HG02970 (cell line): Measurements from ENCODE around the gene TRIM33.
"Not testable (repeated sequence)": the region's sequence is repeated elsewhere in the genome, so short reads cannot be mapped to it uniquely, and the experiment has no call there.

Source experiments
- ATAC-seq: cut with Tn5 transposase; IDR thresholded peaks from one replicate; pipeline ENCODE4 v1.9.1; 2021; ENCODE audit warnings: mild to moderate bottlenecking, moderate library complexity, moderate number of reproducible peaks; ENCODE audit not compliant: unreplicated experiment, low FRiP score

Gene TRIM33

GRCh38 chr1:114431026-114431425 is 80.0 kb downstream of the TRIM33 start:
- ATAC-seq = no peak

DNA sequence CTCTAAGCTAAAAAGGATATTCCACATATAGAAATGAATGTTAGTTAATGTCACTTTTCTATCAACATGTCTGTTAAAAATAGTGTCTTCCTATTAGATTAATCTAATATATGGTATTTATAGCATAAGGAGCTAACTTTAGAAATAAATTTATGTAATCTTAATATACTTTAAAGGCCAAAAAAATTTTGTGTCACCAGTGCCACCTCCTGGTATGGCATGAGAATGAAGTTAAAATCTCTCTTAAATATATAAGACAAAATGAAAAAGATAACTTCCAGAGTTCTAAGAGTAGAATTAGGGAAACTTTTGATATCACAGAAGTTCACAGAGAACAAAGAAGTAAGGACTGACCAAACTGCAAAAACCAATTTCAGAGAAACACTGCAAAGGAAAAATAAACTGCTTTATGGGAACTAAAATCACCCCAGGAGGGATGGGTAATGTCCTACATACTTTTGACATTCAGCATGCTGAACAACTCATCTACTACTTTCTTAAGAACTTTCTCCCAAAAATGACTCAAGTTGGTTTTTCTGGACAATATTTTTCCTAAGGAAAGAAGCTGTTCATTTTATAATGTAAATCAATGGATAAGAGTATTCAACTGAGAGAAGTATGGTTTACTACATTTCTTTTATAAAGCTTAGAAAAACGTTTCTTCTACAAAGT is 82.8 kb downstream of the TRIM33 start:
- no peak for ATAC-seq

- ATAC-seq = no peak
Measured at GRCh38 chr1:114427612-114428011, 83.4 kb downstream of the TRIM33 start.

- ATAC-seq = no peak
Measured at GRCh38 chr1:114423455-114423854, 87.5 kb downstream of the TRIM33 start.

- ATAC-seq = not testable (repeated sequence)
Measured at GRCh38 chr1:114418948-114419347, 92.1 kb downstream of the TRIM33 start.

DNA sequence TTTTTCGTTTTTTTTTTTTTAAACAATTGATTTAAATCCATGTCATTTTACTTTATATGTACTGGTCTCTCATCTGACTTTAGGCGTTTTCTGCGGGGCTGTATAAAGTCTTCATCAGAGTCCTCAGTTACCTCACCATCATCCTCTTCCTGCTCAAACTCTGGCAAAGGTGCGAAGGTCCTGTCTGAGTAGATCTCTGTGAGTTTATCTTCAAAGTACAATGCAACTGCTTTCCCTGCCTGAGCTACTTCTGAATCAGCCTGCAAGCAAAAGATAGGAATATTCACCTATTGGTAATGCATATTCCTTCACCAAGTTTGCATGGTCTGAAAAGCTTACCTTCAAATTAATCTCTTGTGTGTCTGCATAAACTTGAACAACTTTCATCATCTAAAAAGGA is 113.4 kb downstream of the TRIM33 start:
- ATAC-seq = no peak

GRCh38 chr1:114395863-114396262 is 115.1 kb downstream of the TRIM33 start:
- no peak for ATAC-seq

DNA sequence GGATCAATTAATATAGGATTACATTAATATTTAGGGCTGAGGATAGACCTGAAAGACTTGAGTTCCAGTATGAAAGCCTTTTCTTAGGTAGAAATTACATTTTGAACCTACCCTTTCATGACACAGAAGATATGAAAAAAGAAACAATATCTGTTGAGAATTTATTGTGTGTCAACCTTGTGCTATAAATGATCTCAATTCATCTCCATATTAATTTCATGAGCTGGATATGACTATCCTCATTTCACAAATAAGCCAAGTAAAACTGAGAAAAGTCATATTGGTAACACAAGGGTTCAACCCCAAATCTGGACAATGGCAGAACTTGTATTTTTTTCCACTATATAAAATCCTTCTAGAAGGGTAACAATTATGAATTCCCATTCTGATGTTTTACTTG is 120.0 kb downstream of the TRIM33 start:
- ATAC-seq = no peak

DNA sequence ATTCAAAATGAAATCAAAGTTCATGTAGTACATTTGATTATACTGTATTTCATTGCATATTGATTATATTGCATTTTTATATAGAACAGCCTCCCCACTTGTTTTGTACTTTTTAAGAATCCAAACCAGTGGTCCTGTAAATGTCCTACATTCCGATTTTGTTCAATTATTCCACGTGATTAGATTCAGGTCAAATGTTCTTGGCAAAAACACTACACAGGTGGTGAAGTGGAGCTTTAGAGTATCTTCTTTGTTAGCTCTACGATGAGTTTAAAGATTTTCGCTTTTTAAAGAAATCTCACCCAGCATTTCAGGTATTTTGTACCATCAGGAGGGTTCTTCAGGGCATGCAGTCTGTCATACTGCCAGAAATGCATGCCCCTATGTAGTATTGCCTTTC is 120.6 kb downstream of the TRIM33 start:
- ATAC-seq = no peak

- no peak for ATAC-seq
Measured at GRCh38 chr1:114388432-114389003, 122.5 kb downstream of the TRIM33 start.

DNA sequence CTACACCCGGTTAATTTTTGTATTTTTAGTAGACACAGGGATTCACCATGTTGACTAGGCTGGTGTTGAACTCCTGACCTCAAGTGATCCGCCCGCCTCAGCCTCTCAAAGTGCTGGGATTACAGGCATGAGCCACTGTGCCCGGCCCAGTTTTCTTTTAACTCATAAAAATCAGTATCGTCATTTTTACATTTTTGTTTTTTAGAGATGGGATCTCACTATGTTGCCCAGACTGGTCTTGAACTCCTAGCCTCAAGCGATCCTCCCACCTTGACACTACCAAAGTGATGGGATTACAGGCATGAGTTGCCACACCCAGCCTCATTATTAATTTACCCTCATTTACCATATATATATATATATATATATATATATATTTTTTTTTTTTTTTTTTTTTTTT is 123.4 kb downstream of the TRIM33 start:
- ATAC-seq = not testable (repeated sequence)

DNA sequence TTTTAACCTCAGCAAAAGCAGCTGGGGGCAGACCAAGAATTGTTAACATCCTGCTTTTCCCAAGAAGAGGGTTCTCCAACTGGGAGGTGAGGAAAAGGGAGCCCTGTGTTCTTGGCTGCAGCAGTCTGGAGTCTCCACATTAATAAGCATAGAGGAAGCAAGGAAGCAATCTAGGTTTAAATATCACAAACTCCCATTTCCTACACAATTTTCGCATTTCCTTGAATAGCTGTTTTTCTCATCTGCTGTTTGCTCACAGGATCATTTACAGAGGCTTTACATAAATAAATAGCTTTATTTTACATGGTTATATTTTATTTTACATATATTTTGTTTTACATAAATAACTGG is 124.0 kb downstream of the TRIM33 start:
- no peak for ATAC-seq

DNA sequence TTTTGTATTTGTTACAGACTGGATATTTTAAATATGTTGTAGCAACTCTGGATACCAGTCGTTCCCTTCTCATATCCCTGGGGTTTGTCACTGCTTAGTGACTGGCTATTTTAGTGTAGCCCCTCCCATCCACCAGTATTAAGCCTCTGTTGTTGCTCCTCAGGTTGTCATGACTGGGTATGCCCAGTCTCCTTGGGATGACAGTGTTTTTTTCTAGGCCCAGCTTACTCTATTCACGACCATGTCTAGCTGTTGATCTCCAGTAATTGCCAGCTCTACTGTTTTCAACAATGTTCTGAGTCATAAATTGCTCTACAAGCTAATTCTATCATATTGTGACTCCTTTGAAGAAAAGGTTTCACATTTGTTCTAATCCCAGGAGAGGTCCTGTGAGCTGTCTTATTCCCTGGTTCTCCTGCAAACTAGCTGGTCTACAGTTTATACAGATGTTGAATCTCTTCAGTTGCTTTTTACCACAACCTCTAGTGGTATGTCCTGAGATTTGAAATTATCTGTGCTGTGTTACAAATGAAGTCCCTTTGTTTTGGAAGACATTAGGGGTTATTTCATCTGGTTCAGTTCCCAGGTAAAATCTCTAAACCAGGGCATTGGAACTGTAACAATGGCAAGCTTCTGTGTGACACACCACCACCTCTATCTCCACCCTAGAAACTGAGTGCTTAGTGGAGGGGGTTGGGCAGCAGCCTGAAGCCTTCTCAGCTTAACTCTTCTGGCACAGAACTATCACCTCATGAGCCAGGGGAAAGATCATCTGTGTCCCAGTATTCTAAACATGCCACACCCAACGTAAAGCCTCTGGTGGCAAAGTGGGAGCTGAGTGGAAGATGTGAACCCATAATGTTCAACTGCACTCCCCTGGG is 124.6 kb downstream of the TRIM33 start:
- no peak for ATAC-seq

GRCh38 chr1:114384922-114385321 is 126.1 kb downstream of the TRIM33 start:
- ATAC-seq = no peak

- ATAC-seq = no peak
Measured at GRCh38 chr1:114379987-114380386, 131.0 kb downstream of the TRIM33 start.

- no peak for ATAC-seq
Measured at GRCh38 chr1:114379358-114379757, 131.6 kb downstream of the TRIM33 start.

GRCh38 chr1:114377356-114377755 is 133.6 kb downstream of the TRIM33 start:
- ATAC-seq = no peak

DNA sequence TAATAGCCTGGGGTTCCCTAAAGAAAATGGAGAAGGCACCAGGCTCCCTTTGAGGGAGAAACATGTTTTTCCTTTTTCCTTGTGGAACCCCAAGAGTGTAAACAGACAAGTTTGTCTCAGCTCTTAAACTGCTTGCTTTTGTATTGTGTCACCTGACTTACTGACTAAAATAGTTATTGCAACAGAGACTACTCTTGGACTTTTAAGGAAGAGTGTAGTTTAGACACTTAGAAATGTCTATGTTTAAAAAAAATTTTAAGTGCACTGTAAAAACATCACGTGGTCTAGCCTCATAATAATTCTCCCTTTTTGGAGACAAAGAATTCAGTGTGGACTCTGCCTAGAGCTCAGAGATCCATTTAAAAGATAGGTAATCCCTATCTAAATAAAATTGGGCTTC is 141.1 kb downstream of the TRIM33 start:
- ATAC-seq = no peak

GRCh38 chr1:114369266-114369919 is 141.6 kb downstream of the TRIM33 start:
- not testable (repeated sequence) for ATAC-seq

- ATAC-seq = no peak
Measured at GRCh38 chr1:114368560-114369255, 142.3 kb downstream of the TRIM33 start.
